ENCODE measurements around the gene SYNE1.
"Not testable (repeated sequence)": the region's sequence is repeated elsewhere in the genome, so short reads cannot be mapped to it uniquely, and the experiment has no call there.

The SYNE1 gene

DNA sequence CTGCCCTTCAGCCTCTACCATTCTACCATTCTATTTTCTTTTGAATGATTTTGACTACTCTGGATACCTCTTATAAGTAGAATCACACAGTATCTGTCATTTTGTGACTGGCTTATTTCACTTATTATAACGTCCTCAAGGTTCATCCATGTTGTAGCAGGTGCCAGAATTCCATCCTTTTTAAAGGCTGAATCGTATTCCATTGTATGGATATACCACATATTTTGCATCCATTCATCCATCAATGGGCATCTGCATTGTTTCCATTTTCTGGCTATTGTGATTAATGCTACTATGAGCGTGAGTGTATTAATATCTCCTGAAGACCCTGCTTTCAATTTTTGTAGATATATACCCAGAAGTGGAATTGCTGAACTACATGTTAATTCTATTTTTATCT lies 105.5 kb downstream of the SYNE1 start:
- no peaks in the 10 kb centered on the region for H3K27me3 Mint-ChIP-seq (ENCODE audit: low read depth)
- H3K9me3 Mint-ChIP-seq: no peaks in the 10 kb centered on the region
- no peak overlapping the region for H3K4me3 Mint-ChIP-seq
- no peak overlapping the region for H3K27ac Mint-ChIP-seq
- no peaks in the 10 kb centered on the region for H3K36me3 Mint-ChIP-seq (ENCODE audit: low read depth)
- TF ChIP-seq, protein P1, sequence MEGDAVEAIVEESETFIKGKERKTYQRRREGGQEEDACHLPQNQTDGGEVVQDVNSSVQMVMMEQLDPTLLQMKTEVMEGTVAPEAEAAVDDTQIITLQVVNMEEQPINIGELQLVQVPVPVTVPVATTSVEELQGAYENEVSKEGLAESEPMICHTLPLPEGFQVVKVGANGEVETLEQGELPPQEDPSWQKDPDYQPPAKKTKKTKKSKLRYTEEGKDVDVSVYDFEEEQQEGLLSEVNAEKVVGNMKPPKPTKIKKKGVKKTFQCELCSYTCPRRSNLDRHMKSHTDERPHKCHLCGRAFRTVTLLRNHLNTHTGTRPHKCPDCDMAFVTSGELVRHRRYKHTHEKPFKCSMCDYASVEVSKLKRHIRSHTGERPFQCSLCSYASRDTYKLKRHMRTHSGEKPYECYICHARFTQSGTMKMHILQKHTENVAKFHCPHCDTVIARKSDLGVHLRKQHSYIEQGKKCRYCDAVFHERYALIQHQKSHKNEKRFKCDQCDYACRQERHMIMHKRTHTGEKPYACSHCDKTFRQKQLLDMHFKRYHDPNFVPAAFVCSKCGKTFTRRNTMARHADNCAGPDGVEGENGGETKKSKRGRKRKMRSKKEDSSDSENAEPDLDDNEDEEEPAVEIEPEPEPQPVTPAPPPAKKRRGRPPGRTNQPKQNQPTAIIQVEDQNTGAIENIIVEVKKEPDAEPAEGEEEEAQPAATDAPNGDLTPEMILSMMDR (IDR thresholded peaks at IDR 0.05; ENCODE audit: unreplicated experiment in 3 of 3): no peak
- no peaks in the 10 kb centered on the region for H3K4me1 Mint-ChIP-seq

DNA sequence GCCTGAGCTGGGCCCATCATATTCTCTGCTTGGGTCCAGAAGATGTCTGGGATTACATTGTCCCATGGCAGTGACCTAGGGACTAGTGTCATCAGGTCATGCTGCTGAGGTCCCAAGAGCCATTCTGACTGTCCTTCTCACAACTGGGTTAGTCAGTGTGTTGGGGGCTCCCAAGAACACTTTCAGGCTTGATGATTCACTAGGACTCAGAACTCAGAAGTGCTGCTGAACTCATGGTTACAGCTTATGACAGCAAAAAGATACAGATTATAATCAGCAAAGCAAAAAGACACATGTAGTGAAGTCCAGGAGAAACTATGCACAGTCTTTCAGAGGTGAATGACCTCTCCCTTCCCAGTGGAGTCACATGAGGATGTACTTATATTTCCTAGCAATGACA lies 107.8 kb downstream of the SYNE1 start:
- no peaks in the 10 kb centered on the region for H3K9me3 Mint-ChIP-seq

DNA sequence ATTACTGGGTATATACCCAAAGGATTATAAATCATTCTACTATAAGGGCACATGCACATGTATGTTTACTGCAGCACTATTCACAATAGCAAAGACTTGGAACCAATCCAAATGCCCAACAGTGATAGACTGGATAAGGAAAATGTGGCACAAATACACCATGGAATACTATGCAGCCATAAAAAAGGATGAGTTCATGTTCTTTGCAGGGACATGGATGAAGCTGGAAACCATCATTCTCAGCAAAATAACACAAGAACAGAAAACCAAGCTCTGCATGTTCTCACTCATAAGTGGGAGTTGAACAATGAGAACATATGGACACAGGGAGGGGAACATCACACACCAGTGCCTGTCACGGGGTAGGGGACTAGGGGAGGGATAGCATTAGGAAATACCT lies 123.0 kb downstream of the SYNE1 start:
- H3K4me3 Mint-ChIP-seq; H3K36me3 Mint-ChIP-seq (ENCODE audit: low read depth); H3K9me3 Mint-ChIP-seq; H3K4me1 Mint-ChIP-seq; H3K27ac Mint-ChIP-seq; H3K27me3 Mint-ChIP-seq (ENCODE audit: low read depth): not testable (repeated sequence)

More for the DNA sequence above, 107.8 kb downstream of the SYNE1 start:
- no peak overlapping the region for H3K4me3 Mint-ChIP-seq
- no peaks in the 10 kb centered on the region for H3K4me1 Mint-ChIP-seq
- H3K36me3 Mint-ChIP-seq (ENCODE audit: low read depth): no peaks in the 10 kb centered on the region
- no peak overlapping the region for H3K27ac Mint-ChIP-seq
- TF ChIP-seq, protein P1 (IDR thresholded peaks at IDR 0.05; ENCODE audit: unreplicated experiment in 3 of 3): no peak
- H3K27me3 Mint-ChIP-seq (ENCODE audit: low read depth): no peaks in the 10 kb centered on the region

DNA sequence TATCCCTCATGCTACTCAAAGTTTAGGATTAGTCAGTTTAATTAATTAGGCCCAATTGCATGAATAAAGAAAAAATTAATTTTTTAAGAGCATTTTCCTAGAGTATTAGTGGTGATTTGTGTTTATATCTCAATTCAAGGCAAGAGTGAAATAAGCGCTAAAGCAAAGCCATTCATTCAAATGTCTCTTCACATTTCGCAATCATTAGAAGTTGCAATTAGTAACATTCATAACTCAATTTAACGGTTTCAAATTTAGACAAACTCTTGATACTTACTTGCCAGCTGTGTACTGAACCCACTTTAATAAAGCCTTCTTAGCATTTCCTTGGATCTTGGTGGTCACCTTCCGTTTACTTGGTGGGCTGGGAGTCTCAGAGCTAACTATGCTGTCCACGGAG lies 127.2 kb downstream of the SYNE1 start:
- H3K4me1 Mint-ChIP-seq: no peaks in the 10 kb centered on the region
- TF ChIP-seq, protein P1 (IDR thresholded peaks at IDR 0.05; ENCODE audit: unreplicated experiment in 3 of 3): no peak
- no peak overlapping the region for H3K4me3 Mint-ChIP-seq
- no peaks in the 10 kb centered on the region for H3K9me3 Mint-ChIP-seq
- no peaks in the 10 kb centered on the region for H3K27me3 Mint-ChIP-seq (ENCODE audit: low read depth)
- H3K27ac Mint-ChIP-seq: no peak overlapping the region
- no peaks in the 10 kb centered on the region for H3K36me3 Mint-ChIP-seq (ENCODE audit: low read depth)

DNA sequence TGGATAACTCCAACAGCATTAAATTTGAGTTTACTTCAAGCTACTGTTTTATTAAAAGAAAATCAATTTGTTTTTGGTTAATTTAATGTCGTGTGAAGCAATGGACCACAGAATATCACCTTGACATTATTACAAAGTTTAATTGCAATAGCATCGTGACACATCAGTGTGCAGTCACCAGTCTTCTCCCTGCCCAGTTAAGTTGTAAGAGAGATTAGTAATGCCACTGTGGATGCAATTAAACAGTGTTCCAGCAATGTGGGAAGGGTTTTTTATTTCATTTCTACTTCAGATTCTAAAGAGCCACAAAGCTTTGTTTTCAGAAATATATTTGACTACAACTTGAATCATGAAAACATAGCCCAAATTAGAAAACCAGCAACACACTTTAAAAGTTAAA lies 128.7 kb downstream of the SYNE1 start:
- no peaks in the 10 kb centered on the region for H3K27me3 Mint-ChIP-seq (ENCODE audit: low read depth)
- no peaks in the 10 kb centered on the region for H3K9me3 Mint-ChIP-seq
- H3K4me3 Mint-ChIP-seq: no peak overlapping the region
- no peaks in the 10 kb centered on the region for H3K4me1 Mint-ChIP-seq
- H3K36me3 Mint-ChIP-seq (ENCODE audit: low read depth): no peaks in the 10 kb centered on the region
- TF ChIP-seq, protein P1 (IDR thresholded peaks at IDR 0.05; ENCODE audit: unreplicated experiment in 3 of 3): no peak
- no peak overlapping the region for H3K27ac Mint-ChIP-seq

DNA sequence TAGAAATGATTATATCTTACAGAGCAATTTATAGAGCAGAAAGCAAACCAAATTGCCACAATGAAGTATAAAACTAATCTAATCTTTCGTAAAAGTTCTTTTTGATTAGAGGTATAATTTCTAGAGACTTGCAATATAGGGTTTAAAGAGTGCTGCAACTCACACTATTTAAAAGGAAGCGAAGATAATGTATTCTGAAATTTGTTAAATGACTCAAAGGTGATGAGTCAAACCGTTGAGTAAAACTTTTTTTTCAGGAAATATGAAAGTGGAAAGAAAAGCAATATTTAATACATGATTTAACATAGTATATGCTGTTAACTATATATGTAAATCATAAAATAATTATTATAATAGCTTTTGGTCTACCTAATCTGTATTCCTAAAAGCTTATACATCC lies 133.6 kb downstream of the SYNE1 start:
- H3K27me3 Mint-ChIP-seq (ENCODE audit: low read depth): no peaks in the 10 kb centered on the region
- TF ChIP-seq, protein P1 (IDR thresholded peaks at IDR 0.05; ENCODE audit: unreplicated experiment in 3 of 3): no peak

More for the DNA sequence above, 133.6 kb downstream of the SYNE1 start:
- H3K9me3 Mint-ChIP-seq: no peaks in the 10 kb centered on the region
- H3K4me1 Mint-ChIP-seq: no peaks in the 10 kb centered on the region
- no peak overlapping the region for H3K4me3 Mint-ChIP-seq
- no peaks in the 10 kb centered on the region for H3K36me3 Mint-ChIP-seq (ENCODE audit: low read depth)
- no peak overlapping the region for H3K27ac Mint-ChIP-seq
